ENCODE data around the gene HACD2.

HACD2 gene

DNA sequence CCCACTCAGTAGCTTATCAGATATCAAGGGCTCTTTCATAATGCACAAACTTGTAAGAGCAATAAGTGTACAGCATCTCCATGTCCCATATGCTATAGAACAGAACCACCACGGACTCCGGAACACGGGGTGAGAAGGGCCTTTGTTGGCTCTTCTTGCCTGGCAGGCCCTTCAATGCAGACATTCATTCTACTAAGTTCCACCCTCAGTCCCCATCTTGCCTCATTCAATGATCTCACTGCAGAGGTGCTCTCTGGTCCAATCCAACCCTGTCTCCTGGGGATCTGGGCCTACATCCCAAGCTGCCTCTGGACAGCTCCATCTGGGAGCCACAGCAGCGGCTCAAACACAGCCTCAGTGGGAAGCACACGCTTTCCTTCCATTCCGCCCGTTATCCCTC, 16.8 kb downstream of the HACD2 start:
- DNase-seq = no peak

DNA sequence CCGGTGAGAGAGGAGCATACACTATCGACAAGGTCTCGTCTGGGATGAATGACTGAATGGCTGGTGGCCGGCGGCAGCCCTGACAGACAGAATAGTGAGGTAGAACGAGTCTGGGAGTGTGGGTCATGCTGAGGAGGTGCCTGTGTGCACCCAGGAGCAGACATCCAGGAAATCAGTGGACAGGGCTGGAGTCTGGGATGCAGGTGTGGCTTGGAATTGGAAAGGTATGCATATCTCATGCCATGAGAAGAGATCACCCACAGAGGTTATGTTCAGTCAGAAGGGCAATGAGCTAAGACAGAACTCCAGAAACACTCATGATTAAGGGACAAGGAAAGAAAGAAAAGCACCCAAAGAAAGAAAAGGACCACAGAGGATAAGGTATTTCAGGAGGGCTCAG, 20.8 kb downstream of the HACD2 start:
- no peak for DNase-seq

- no peak for DNase-seq
Observed at GRCh38 chr3:123562547-123562946, 22.3 kb downstream of the HACD2 start.

DNA sequence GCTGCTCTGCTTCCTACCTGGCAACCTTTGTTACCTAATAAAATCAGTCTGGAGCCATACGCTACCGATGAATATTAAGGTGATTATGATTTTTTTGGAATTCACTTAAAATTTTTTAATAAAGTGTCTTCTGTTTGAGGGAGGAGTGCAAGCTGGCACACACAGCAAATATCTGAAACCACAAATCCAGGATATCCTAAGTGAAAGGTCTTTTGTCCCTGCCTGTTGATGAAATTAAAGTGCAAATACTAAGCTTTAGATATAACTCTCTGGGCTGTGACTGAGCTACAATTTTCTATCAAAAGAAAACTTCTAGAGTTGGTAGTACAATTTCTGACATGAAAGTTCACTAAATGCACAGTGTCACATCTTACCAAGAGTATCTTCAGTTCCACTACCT, 23.7 kb downstream of the HACD2 start:
- DNase-seq = no peak

DNA sequence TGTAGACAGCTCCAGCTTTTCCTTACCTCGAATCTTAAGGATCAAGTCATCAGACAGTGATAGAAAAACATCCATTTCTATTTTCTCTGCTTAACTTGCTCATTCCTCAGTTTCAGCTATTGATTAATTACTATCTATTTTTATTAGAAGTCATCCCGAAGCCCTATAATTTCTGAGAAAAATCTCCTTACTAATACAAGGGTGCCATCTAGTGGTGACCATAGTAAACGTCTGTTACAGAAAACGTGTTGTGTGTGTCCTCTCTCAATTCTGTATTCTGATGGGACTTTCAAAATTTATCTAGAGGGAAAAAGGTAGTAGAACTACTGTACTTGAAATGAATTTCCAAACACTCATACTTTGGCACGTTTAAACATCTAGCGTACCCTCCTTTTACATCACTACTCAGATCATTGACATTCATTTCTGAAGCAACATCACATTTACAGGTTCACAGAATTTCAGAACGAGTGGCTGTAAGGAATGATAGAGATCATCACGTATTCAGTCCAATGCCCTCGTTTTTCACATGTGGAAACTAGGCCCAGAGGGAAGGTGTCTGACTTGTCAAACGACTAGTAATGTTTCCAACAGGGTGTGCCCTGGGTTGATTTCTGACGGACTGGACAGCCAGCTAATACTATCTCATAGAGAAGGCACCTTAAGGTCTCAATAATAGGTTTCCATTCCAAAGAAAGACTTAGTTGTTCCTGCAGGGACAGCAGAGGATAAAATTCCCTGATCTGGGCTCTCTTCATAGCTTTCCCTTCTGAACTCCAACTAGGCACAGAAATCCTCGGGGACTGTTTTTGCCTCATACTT, 25.6 kb downstream of the HACD2 start:
- peak; percentile 51 for DNase-seq

- no peak for DNase-seq
Observed at GRCh38 chr3:123553536-123553935, 31.3 kb downstream of the HACD2 start.

DNA sequence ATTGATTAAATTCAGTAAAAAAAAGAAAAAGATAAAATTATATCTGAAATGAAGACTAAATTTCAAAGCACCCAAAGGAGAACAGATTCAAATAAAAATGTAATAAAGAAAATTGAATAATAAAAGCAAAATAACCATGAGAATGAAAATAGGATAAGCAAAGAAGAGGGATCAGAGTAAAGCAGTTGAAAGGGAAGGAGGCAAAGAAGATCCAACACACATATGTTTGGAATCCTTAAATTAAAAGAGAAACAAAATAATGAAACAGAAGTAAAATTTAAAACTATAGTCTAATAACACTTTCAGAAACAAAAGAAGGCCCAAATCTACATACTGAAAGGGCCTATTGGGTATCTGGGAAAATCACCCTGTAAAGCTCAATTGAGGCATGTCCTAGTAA, 32.1 kb downstream of the HACD2 start:
- no peak for DNase-seq

DNA sequence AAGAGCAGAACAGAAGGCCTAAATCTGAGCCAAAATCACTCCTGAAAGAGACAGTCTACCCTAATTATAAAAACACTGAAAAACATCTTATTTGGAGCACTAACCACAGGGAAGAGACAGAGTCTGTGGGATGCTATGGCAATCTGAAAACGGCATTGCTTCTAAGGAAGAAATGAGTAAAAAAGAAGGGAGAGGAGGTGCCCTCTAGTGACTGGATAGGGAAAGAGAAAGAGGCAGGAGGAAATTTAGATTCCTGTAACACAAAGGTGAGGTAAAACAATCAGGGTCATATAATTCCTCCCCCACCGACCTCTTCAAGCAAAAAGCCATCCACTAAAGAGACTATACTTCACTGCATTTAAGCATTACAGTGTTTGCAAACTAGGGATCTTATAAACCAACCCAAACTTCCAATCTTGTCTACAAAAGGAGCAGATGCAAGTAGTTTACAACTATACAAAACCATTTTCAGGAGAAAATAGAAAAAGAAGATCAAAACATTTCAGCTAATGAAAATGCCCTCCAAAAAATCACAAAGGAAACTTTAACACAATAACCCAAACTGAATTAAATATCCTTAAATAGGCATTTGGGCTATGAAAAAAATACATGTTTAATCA, 32.6 kb downstream of the HACD2 start:
- peak; percentile 54 for DNase-seq

DNA sequence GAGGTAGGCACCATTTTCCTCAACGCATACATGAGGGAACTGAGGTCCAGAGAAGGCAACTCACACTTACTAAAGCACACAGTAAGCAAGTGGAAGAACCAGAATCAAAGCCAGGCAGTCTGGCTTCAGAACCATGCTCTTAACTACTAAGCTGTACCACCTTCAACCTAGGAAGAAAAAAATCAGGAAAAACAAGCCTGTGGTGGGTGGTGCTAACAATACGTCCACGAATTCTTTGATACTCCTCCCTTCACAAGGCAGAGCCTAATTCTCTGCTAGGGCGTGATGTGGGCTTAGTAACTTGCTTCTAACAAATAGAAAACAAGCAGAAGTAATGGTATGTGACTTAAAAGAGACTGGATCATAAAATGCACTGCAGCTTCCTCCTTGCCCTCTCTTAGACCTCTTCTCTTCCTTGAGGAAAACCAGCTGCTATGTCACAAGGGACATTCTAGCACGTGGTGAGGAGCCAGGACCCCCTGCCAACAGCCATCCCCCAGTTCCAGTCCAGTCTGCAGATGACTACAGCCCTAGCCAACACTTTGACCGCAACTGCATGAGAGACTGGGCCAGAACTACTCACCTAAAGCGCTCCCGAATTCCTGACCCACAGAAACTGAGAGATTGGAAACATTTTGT, 36.9 kb downstream of the HACD2 start:
- no peak for DNase-seq

DNA sequence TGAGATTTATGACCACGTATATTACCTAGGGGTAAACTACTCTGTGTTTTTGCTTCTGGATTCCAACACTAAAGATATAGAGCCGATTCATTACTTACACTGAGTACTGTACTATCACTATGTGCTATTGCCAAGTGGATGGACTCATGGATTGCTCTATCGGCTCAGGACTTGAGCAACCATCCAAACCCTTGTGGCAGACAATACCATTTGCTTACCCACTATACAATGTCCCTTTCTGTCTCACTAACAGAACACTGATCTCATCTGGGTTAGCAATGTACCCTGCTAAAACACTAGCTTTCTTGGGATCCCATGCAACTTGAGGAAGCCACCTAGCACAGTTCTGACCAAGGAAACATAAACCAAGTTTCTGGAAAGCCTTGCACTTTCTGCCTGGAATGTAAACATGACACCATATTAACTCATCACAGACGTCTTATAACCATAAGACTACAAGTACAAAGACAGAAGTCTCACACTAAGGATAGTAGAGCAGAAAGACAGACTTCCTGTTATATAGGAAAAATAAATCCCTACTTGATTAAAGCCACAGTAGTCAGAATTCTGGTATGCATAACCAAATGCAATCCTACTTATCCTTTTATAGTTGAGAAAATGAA, 38.6 kb downstream of the HACD2 start:
- DNase-seq = no peak

DNA sequence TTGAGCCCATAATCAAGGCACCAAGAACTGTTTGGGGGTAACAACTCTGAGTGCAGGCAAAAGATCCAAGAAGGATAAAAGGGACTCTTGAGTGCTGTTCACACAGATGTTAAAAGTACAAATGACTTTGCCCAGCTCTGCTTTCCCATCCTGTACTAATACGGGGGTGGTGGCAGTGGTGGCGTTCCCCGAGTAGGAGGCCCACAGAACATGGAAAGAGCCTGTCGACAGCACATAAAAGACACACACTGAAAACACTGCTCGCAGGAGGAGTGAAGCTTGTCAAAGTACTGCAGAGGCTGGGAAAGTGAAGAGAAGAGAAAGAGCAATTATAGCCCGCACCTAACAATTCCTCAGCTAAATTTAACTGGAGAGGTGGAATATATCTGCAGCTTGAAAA, 40.9 kb downstream of the HACD2 start:
- DNase-seq = no peak

DNA sequence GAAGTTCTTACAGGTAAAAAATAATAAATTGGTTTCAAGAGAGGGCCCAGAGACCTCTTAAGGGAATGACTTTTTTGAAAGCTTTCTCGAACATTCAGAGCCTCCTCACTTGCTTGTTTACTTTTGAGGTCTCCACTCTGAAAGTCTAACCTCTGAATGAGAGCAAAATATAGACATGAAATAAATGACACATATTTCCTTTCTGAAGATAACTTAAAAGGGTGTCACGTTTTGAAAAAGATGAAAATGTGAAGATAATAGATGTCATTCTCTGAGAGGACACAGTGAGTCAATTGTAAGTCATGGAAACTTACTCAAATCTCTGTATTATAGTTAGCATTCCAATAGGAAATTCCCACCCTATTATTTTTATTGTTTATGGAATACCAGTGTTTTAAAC, 44.6 kb downstream of the HACD2 start:
- no peak for DNase-seq

DNA sequence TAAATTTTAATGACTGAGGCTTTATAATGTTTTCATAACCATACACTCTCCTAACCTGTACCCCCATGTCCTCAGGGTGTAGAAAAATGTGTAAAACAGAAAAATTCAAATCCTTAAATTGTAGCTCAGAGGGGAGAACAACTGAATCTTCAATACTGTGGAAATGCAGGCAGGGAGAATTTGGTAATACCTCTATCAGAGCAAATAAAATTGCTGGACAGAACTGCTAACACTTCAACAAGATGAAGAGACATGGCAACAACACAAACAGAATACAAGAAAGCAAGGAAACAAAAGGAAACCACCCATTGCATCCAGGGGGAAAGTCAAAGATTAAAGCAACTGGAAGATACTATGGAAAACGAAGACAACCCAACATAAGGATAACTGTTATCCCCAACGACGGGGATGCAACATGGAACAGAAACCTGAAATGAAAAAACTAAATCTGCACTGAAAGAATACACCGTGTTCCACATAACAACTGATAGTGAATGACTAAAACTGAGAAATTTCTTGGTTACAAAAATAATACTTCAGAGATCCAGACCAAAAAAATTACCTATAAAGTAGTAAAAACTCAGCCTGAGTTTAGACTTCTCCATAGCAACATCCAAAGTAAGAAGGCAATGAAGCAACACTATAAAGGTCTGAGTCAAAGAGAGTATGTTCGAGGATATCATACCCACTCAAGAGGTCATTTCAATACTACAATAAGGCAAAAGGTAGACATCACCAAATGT, 48.5 kb downstream of the HACD2 start:
- no peak for DNase-seq

- no peak for DNase-seq
Observed at GRCh38 chr3:123535580-123535979, 49.3 kb downstream of the HACD2 start.

DNA sequence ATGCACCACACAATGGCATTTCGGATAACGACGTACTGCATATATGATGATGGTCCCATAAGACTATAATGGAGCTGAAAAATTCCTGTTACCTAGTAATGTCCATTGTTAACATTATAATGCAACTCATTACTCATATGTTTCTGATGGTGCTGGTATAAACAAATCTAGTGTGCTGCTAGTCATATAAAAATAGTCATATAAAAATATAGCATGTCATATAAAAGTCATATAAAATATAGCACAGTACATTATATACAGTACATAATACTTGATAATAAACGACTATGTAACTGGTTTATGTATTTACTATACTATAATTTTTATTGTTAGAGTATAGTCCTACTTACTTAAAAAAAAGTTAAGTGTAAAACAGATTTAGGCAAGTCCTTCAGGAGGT, 50.6 kb downstream of the HACD2 start:
- DNase-seq = no peak

- DNase-seq = no peak
Observed at GRCh38 chr3:123533554-123534159, 51.2 kb downstream of the HACD2 start.

- DNase-seq = no peak
Observed at GRCh38 chr3:123528130-123528529, 56.7 kb downstream of the HACD2 start.

DNA sequence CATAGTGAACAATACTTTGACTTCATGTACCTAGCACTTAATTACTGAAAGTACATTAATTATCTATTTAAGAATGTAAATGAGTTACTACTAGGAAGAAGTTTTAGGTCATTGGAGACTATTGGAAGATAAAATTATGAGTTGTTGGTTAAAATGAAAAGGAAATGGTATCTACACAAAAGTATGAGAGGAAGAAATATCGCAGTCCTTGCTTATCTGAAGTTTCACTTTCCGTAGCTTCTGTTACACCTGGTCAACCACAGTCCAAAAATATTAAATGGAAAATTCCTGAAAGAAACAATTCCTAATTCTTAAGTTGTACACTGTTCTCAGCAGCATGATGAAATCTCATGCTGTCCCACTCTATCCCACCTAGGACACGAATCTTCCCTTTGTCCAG, 57.8 kb downstream of the HACD2 start:
- DNase-seq = no peak

- no peak for DNase-seq
Observed at GRCh38 chr3:123526474-123526873, 58.4 kb downstream of the HACD2 start.

DNA sequence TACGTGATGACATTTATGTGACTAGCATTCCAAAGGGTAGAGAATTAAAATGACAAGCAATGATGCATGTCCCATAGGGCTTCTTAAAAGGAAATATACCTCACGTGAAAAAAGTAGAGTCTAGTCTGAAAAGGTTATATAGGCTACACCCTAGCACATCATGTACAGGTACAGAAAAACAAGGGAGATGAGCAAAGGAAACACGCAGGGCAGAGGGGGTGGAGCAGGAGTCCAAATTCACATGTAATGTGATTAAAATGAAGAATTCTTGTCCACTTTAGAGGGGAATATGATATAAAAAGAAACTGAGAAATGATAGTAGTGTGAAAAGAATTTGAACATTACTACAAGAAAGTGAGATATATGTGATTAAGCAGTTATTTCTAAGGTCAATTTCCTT, 59.4 kb downstream of the HACD2 start:
- no peak for DNase-seq

- DNase-seq = no peak
Observed at GRCh38 chr3:123524981-123525380, 59.9 kb downstream of the HACD2 start.

DNA sequence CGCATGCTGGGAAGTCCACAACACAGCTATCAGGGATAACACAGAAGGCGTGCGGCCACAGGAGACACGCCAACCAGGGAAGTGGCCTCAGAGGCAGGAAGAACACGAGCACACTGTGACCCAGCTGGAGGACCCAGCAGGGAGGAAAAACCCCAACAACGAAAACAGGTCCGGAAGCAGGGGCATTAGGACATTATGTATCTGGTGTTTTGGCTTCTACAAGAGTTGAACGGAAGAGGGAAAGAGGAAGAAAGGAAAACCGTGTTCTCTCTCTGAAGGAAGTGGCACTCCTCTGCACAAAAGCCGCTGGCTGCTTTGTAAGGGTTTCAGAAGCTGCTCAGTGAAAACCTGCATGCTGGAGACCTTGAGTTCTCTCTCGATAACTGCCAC, 61.8 kb downstream of the HACD2 start:
- no peak for DNase-seq
